Epidermal melanocyte (primary cell): ENCODE data around the gene RTN3.
A peak's percentile ranks its signal among the peaks of the same experiment; 100 is the strongest.
"Not testable (repeated sequence)": the region's sequence is repeated elsewhere in the genome, so short reads cannot be mapped to it uniquely, and the experiment has no call there.

ENCODE experiments used
- DNase-seq: peaks from one replicate; pipeline ENCODE4 v3.0.0; 2011; ENCODE audit warnings: low spot score; ENCODE audit not compliant: insufficient read length

Gene RTN3

GRCh38 chr11:63768237-63769041, 87.1 kb downstream of the RTN3 start, which contains the start of gene ZFTA:
Gene ZFTA, minus strand, starts transcription at chr11:63768775. Its CDS starts 153 bp downstream, at chr11:63768622.
- DNase-seq, result peak; percentile 69

GRCh38 chr11:63769042-63769713, 87.9 kb downstream of the RTN3 start:
- no peak for DNase-seq

DNA sequence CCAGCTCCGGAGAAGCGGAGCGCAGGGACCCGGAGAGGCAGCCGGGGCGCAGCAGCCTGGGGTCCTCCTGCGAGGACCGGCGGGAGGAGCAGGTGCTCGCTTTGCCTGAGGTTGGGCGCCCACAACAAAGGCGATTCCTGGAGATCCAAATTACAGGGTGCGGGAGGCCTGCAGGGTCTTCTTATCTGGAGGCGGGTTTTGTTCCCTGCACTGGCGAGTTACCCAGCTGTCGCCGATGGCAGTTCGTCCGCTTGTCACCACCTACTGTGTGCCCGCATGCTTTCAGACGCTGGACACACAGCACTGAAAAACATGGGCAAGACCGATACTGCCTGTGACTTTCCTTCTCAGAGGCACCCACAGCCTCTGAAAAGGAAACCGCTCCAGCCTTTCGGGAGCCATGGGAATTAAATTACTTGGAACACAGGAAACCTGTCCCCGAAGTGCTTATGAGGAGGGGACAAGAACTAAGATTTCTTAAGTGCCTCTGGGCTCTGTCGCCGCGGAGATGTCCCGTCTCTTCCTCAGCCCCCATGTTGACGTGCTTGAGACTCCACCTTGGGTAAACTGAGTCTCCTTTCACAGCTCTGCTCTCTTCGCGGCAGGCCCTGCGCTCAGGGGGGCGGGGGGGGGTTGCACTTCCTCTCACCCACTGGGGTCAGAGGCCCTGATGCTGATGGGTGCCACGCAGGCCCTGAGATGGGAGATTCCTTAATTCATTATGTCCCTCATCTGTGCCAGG, 88.6 kb downstream of the RTN3 start:
- no peak for DNase-seq

- DNase-seq, result no peak
Observed at GRCh38 chr11:63770763-63771162, 89.5 kb downstream of the RTN3 start.

GRCh38 chr11:63771741-63772318, 90.5 kb downstream of the RTN3 start:
- not testable (repeated sequence) for DNase-seq

GRCh38 chr11:63775191-63775590, 93.9 kb downstream of the RTN3 start:
- DNase-seq, result no peak

- no peak for DNase-seq
Observed at GRCh38 chr11:63779039-63779438, 97.7 kb downstream of the RTN3 start.

GRCh38 chr11:63782749-63783148, 101.4 kb downstream of the RTN3 start:
- DNase-seq, result no peak

GRCh38 chr11:63783925-63784592, 102.8 kb downstream of the RTN3 start:
- DNase-seq, result no peak

DNA sequence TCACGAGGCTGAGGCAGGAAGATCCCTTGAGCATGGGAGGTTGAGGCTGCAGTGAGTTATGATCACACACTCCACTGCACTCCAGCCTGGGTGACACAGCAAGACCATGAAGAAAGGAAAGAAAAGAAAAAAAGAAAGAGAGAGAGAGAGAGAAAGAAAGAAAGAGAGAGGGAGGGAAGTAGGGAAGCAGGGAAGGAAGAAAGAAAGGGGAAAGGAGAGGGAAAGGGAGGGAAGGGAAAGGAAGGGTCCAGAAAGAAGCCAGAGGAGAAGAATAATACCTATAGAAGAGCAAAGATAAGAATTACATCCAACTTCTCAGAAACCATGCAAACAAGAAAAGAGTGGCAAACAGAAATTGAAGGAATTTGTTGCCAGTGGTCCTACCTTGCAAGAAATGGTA, 104.5 kb downstream of the RTN3 start:
- DNase-seq, result no peak

- DNase-seq, result no peak
Observed at GRCh38 chr11:63791495-63792167, 110.3 kb downstream of the RTN3 start.

GRCh38 chr11:63793161-63793560, 111.9 kb downstream of the RTN3 start:
- no peak for DNase-seq

- DNase-seq, result no peak
Observed at GRCh38 chr11:63795066-63795465, 113.8 kb downstream of the RTN3 start.

- DNase-seq, result no peak
Observed at GRCh38 chr11:63800921-63801320, 119.6 kb downstream of the RTN3 start.

DNA sequence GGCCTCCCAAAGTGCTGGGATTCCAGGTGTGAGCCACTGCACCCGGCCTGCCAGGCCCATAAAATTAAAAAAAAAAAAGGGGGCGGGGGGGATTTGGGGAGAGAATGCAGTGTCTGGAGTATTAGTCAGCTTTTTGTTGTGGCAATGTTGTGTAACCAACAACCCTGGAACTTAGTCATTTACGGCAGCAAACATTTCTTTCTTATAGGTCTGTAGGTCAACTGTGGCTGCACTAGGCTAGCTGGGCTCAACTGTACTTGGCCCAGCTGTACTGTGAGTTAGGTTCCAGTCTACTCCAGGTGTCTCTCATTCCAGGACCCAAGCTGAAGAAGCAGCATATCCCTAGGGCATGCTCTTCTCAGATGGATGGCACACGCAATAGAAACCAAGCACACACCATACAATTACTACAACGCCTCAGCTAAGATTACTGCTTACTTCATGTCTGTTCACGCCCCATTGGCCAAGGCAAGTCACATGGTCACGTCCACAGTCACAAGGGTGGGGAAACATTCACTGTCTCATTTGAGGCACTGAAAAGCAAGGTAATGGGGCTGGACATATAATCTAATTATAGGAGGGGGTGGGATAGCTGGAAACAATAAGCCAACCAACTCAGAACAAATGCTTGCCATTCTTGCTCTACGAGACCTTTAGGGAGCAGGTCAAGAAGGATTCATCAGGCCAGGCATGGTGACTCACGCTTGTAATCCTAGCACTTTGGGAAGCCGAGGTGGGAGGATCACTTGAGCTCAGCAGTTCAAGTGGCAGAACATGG, 121.5 kb downstream of the RTN3 start:
- no peak for DNase-seq

GRCh38 chr11:63804259-63804658, 123.0 kb downstream of the RTN3 start:
- no peak for DNase-seq

DNA sequence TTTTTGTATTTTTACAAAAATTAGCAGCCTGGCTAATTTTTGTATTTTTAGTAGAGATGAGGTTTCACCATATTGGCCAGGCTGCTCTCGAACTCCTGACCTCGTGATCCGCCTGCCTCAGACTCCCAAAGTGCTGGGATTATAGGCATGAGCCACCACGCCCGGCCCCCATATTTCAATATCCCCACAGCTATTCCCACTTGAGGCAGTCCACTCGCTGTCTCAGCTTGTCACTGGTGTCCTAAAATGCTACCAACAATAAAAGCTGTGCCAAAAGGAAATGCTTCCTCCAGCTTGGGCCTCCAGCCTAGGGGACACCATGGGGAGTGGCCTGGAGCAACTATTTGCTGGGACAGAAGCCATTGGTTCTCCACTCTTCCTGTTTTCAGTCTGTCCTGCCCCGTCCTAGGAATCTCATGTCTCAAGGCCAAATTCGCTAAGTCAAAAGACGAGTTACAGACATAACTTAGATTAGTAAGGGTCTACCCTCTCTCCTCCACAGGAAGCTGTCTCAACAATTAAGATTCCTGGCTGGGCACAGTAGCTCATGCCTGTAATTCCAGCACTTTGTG, 124.6 kb downstream of the RTN3 start:
- DNase-seq, result no peak
